ENCODE results near the gene HMHB1.

Gene HMHB1

DNA sequence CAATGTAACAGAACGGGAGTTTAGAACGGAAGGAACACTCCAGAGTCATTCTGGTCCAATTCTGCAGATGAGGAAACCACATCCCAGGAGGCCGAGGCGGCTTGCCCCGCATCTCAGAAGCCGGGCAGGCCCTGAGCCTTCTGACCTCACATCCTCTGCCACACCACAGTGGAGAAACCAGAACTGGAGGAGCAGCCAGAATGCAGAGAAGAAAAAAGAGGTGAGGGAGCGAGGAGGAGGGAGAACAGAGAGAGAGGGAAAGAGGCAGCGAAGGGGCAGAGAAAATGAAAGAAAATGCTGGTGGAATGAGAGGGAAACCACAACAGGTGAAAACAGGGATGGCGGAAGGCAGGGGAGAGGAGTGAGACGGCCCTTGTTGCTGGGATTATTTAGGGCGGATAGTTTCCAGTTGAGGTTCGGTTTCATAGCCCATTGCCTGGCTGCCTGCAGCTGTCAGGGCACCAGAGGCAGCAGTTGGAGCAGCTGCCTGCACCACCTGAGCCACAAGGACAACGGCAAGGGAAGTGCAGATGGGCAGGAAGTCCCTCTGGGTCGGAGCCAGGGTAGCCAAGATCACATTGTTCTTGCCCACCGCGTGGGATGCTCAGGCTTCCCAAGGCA, at the start of gene HMHB1:
Gene HMHB1 (plus strand): TSS at position 77 of the 621 bp plus-strand sequence.
- DNase-seq (ENCODE audit: low read depth), result no peak

DNA sequence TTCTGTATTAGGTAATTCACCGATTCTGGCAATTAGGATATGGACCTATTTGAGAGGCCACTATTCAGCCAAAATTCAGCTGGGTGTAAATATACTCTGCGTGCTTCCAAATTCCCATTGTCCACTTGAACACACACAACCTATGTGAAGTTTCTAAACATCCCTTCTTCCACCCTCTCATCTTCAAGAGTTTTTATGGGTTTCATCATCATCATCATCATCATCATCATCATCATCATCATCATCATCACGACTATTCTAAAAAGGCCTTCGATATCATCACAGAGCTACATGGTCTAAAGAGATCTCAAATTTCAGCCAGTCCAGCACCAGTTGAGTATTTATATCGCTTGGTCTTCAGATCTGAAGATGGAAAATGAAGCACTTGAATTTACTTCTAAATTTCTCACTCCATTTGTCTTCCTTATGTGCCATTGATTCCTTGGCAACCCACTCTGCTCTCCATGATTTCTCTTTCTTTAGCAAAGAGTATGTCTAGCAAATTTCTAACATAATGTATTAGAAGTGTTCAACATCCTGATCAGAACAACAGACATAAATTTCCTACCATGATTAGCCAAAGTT, 49.2 kb upstream of the HMHB1 start:
- DNase-seq (ENCODE audit: low read depth), result no peak

DNA sequence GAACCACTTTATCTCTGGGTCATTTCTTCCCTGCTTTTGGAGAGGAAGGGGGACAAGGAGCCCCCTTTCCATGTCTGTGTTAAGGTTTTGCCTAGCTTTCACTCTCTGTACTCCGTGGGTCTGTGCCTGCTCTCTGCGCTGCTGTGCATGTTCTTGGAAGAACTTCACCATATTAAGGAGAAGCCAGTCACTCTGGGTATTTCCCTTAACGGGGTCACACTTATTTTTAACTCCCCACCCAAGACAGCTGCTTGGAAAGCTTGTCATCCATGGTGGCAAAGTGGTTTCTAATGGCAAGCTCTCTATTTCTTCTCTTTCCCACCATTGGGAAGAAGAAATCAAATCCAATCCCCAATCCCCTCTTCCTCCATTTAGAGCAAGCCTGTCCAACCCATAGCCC, 44.8 kb upstream of the HMHB1 start:
- no peak for DNase-seq (ENCODE audit: low read depth)

DNA sequence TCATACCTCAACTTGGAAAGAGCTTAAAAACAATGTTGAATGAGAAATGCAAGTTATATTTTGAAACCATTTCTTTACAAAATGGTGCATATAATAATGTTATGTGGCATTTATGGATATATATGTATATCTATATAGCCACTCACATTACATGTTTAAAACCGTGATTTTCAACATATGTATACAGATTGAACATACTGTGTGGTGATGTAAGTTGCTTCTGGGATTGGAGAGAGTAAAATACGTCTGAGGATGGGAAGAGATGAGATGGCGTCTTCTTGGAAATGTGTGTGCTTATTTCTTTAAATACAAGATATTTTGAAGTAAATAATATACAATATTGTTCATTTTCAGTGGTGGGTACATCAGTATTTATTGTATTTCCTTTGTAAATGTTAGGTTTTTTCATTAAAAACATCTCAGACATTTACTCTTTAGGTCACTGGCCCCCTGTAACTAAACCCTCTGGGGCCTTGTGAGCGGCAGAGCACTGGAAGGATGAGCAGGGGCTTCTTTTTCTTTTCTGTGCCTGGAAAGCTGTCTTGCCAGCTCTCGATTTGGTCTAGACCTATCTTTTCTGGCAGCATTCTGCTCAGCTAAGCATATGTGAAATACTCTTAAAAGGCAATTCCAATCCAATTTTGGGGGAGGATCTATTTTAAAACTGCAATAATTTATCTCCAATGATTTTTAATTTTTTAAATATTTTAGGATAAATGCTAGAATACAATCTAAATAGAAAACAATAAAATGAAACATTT, 42.8 kb upstream of the HMHB1 start:
- DNase-seq (ENCODE audit: low read depth), result no peak

DNA sequence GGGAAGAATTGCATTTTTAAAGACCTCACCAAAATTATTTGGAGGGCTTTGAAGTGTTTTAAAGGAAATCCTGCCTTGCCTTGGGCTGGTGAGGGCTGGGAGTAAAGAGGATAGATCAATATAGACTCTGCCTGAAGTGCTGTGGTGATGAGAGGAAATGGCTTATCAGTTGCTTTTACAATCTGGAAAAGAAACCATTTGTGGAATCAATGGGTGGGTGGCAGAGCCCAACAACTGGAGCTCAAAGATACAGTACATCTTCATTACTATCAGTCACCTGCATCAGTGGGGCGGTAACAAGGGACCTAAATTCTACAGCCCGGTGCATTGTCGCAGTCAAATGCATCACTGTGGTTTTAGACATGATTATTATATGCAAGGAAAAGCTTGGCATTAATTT, 41.5 kb upstream of the HMHB1 start:
- DNase-seq (ENCODE audit: low read depth), result no peak

DNA sequence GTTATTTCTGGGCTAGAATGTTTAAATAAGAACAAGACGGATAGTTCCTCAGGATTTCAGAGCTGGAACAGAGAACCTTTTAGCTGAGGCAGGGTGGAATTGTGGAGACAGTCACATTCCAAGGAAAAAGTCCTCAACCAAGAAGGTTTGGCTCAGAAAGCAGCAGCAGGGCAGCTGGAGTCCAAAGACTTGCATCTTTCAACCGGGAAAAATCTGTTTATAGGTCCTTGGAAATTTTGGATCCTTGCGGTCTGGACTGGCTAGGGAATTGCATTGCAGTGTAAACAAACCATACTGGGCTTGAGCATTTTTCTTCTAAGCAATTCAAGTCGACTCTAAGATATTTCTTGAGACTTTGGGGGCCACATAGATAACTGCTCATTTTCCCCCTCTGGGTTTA, 40.8 kb upstream of the HMHB1 start:
- no peak for DNase-seq (ENCODE audit: low read depth)

- DNase-seq (ENCODE audit: low read depth), result no peak
These were observed 40.4 kb upstream of the HMHB1 start for GRCh38 chr5:143771602-143772001.

DNA sequence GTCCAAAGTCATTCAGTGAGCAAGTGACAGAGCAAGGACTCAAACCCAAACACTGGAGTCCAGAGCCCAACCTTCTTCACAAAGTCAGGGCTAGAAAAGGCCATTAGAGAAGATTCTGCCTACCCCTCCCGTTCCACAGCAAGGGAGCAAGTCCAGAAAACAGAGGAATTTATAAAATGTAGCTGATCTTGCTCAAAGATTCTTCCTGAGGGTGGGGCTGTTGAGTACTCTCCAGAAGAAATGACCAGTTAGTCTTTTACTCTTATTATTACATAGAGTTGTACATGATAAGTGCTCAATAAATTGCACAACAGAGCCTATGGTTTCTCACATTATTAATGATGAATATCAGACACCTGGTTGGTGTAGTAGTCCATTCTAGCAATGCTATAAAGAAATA, 39.3 kb upstream of the HMHB1 start:
- no peak for DNase-seq (ENCODE audit: low read depth)

DNA sequence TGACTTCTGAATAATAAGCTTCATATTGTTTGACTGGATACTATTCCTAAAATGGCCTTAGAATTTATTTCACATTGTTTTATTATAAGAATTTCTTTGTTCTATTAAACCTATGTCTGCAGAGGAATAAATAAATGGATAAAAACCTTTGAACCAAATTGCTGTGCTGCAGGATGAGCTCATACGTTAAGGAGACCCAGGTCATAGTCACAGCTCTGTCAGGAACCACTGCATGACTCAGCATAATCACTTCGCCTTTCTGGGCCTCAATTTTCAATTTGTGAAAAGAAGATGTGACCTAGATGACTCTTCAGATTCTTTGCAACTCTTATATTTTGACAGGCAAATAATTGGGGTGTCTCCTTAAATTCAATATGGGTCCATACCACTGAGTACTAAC, 36.7 kb upstream of the HMHB1 start:
- no peak for DNase-seq (ENCODE audit: low read depth)

DNA sequence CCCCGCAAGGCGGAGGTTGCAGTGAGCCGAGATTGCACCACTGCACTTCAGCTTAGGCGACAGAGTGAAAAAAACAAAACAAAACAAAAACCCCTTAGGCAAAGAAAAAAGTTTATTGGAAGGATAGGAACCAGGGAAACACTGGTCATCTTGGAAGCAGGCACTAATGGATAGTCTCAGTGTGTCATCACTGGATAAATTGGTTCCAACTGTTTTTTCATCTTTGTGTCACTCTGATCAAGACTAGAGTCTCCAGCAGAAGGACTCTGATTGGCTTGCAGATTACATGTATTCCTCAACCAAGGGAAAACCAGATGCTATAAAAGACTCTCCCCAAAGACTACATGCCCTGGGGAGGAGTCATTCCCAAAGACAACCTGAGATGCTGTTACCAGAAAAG, 35.0 kb upstream of the HMHB1 start:
- no peak for DNase-seq (ENCODE audit: low read depth)

DNA sequence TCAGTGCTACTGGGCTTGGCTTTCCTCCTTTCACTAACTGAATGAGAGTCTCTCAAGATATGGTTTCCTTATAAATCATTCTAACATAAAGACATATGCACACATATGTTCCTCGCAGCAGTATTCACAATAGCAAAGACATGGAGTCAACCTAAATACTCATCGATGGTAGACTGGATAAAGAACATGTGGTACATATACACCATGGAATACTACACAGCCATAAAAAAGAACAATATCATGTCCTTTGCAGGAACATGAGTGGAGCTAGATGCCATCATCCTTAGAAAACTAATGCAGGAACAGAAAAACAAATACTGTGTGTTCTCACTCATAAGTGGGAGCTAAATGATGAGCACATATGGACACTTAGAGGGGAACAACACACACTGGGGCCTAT, 32.5 kb upstream of the HMHB1 start:
- DNase-seq (ENCODE audit: low read depth), result no peak

DNA sequence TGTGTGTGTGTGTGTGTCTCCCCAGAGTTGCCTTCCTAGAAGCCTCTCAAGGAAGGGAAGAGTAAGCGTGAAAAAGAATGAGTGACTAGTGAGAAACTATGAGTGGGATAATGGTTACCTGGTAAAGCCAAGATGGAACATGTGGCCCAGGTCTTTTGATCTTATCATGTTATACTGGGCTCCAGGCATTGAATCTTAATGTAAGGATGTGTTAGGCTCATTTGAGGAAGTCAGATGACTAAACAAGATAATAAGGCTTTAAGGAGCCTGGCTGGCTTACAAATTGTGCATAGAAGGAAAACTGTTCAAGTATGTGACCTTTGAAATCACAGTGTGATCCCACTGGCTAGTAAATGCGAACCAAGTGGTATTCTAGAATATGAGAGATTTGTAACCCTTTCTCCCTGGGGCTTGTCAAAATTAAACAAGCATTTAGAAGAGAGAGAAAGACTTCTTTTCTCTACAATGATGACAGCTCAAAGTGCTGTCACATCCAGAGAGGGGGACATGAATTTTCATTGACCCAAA, 29.9 kb upstream of the HMHB1 start:
- DNase-seq (ENCODE audit: low read depth), result no peak

DNA sequence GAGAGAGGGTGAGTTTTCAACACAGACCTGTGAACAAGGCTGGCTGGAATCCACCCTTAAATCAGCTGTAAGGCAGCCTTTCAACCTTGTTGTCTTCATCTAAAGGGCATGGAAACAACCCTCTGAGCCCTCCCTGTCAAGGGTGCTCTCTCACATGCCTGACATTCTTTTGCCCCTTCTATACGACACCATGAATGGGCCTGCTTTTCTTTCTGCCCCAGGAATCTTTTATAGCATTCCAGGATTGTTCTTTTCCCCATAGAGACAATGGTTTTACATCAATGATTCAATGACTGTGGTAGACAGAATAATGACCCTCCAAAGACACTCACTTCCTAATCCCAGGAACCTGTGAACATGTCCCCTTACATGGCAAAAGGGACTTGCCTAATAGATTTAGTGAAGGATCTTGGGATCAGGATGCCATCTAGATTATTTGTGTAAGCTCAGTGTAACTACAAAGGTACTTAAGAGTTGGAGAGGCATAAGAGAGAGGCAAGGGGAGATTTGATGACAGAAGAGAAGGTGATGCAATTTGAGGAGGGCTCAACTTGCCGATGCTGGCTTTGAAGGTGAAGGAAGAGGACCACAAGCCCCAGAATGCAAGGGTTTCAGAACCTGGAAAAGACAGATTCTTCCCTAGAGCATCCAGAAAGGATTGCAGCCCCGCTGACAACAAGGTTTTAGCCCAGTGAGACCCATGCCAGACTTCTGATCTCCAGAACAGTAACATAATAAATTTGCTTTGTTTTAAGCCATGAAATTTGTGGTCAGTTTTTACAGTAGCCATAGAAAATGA, 29.2 kb upstream of the HMHB1 start:
- no peak for DNase-seq (ENCODE audit: low read depth)

DNA sequence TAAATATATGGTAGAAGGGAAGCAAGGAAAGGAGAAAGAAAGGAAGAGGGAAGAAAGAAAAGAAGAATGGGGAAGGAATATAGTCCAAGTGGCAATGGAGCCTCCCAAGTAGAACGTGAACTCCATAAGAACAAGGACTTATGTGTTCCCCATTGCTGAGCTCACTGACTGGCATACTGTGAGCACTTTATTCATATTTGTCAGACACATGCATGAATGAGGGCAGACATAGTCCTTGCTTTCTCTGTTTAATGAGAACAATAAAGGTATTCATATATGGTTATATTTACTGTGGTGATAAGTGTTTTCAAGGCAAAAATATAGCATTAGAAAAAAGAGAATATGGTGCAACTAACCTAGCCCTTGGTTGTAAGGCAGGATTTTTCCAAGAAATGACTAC, 23.6 kb upstream of the HMHB1 start:
- no peak for DNase-seq (ENCODE audit: low read depth)

- no peak for DNase-seq (ENCODE audit: low read depth)
These were observed 21.4 kb upstream of the HMHB1 start for GRCh38 chr5:143790457-143791112.

GRCh38 chr5:143791848-143792731, 19.9 kb upstream of the HMHB1 start:
- no peak for DNase-seq (ENCODE audit: low read depth)

- no peak for DNase-seq (ENCODE audit: low read depth)
These were observed 18.7 kb upstream of the HMHB1 start for GRCh38 chr5:143793249-143793648.

GRCh38 chr5:143796125-143796524, 15.8 kb upstream of the HMHB1 start:
- DNase-seq (ENCODE audit: low read depth), result no peak

DNA sequence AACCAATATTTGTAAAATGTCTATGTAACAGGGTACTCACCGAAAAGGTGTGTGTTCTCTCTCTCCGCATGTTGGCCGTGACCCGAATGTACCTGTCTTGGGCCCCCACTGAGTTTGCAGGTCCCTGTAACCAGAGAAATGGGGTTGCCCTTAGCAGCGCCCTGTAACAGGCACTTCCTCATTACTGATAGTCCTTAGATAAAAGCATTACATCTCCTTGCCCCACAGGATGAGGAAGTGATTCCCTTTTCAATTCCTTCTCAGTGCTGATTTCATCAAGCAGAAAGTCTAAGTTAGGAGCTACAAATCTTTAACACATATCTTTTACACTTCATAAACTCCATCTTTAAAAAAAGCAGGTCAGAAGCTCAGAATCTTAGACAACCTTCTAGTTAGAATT, 15.2 kb upstream of the HMHB1 start:
- no peak for DNase-seq (ENCODE audit: low read depth)

GRCh38 chr5:143800715-143801114, 11.2 kb upstream of the HMHB1 start:
- no peak for DNase-seq (ENCODE audit: low read depth)

All from CMK (cell line).